ENCODE results near the gene PLSCR2.
A peak's percentile ranks its signal among the peaks of the same experiment; 100 is the strongest.
"Not testable (repeated sequence)": the region's sequence is repeated elsewhere in the genome, so short reads cannot be mapped to it uniquely, and the experiment has no call there.

PLSCR2 gene

GRCh38 chr3:146469150-146470017 is at the start of gene PLSCR2:
PLSCR2 (minus strand) TSS chr3:146469561; CDS start chr3:146459904, 9,657 bp downstream.
- peak; percentile 80 for DNase-seq (ENCODE audit: low spot score)

GRCh38 chr3:146517684-146518435 is 48.5 kb upstream of the PLSCR2 start:
- DNase-seq (ENCODE audit: low spot score) = peak; percentile 36

GRCh38 chr3:146513386-146514051 is 44.2 kb upstream of the PLSCR2 start:
- DNase-seq (ENCODE audit: low spot score) = peak; percentile 38

DNA sequence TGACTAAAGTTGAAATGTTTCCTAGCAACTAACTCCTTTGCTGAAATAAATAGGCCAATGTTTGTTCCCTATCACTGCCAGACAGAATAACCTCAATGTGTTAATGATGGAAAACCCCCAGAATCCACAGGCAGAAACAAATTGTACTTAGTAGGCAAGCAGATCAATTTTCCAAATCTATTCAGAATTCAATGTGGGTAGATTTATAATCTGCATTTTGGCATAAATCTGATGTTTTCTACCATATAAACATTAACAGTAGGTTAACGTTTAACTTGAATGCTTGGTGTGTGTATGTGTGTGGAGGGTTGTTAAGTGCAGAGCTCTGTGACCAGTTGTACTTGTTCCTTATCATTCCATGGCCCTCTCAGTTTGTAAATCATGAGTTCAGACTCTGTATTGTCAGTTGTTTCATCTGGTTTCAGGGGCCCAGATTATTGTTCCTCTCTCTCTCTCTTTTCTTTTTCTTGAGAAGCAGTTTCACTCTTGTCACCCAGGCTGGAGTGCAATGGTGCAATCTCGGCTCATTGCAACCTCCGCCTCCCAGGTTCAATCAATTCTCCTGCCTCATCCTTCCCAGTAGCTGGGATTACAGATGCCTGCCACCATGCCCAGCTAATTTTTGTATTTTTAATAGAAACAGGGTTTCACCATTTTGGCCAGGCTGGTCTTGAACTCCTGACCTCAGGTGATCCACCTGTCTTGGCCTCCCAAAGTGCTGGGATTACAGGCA is 42.2 kb upstream of the PLSCR2 start:
- DNase-seq (ENCODE audit: low spot score) = peak; percentile 76

DNA sequence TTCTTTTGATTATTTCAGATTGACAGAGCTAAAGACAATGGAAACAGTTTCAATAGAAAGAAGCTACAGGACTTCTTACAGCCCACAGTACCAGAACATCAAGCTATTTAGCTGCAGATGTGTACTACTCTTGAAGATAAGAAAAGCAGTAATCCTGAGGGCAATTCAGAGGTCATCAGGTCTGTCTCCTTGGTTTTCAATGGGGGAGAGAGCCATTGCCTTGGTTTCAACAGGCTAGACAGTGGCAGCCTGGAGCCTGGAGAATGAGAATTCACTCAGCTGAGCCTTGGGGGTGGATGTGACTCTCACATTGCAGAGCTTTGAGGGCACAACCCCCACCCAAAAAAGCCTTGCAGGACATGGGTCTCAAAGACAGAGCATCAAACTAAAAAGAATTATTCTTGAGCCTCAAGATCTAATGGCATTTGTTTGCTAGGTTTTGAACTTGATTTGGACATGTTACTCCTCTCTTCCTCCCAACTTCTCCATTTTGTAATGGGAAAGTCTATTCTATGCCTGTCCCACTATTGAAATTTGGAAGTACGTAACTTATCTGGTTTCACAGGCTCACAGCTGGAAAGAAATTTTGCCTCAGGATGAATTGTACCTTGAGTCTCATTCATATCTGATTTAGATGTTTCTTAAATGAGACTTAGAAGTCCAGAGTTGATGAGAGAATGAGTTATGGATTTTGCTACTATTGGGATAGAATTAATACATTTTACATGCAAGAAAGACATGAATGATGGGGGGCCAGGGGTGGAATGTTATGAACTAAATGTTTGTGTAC is 38.2 kb upstream of the PLSCR2 start:
- peak; percentile 53 for DNase-seq (ENCODE audit: low spot score)

DNA sequence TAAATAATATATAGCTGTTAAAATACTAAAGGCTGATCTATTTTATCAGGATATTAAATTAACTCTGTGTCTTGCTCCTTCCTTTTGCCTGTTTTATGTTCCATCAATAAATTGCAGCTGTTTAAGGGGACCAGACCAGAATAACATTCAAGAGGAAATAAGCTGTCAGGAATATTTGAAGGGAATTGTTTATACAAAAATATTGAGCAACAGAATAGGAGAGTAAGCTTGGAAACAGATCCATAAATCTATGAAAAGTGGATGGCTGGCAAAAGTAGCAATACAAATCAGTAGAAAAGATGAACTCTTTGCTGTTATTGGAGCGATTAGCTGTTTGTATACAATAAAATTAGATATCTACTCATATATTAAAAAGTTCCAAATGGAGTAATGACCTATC is 36.2 kb upstream of the PLSCR2 start:
- no peak for DNase-seq (ENCODE audit: low spot score)

- DNase-seq (ENCODE audit: low spot score) = peak; percentile 79
Measured at GRCh38 chr3:146504498-146505197, 35.3 kb upstream of the PLSCR2 start.

DNA sequence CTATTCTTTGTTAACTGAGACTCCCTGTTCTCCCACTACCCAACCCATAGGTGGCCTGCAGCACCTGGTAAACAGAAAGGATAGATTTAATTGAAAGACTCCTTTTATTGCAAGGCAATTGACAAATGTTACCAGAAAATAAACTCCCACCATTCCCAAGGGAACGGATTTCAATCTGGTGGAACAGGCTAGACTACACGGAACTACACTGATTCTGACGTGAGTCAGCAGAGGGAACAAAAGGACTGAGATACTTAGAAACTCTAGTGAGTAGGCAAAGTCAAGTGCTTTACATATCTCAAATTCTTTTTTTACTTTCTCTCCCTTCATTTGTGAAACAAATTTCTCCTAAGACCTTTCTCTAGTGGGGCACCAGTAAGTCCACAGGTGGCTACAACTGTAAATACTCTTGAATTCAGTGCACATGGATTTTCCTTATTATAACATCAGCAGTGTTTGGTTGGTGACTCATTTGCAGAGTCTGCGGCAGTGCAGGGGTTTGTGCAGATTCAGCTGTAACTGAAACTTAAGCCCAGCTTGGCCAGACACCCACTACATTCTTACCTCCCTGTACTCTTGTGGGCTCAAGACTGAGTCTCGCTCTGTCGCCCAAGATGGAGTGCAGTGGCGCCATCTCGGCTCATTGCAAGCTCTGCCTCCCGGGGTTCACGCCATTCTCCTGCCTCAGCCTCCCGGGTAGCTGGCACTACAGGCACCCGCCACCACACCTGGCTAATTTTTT is 34.3 kb upstream of the PLSCR2 start:
- DNase-seq (ENCODE audit: low spot score) = peak; percentile 95

DNA sequence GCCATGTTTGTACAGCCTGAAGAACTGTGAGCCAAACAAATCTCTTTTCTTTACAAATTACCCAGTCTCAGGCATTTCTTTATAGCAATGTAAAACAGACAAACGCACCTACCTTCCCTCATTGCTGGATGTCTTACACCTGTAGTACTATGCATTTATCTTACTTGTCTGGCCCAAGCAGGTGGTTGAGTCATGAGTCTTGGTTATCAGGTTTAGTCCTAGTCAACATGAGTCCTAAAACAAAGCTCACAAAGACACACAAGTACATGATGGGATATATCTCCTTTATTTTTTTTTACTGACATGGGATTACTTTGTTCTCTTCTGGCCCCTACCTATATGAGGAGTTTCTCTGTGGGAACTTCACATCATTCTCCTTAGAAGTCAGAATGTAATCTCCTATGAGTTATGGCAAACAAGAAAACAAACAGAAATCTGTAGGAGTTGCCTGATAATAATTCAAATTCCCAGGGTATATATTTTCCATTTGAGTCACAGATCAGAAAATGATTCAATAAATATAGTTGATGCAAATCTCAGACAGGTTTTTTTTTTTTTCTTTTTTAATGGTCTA is 33.6 kb upstream of the PLSCR2 start:
- peak; percentile 45 for DNase-seq (ENCODE audit: low spot score)

DNA sequence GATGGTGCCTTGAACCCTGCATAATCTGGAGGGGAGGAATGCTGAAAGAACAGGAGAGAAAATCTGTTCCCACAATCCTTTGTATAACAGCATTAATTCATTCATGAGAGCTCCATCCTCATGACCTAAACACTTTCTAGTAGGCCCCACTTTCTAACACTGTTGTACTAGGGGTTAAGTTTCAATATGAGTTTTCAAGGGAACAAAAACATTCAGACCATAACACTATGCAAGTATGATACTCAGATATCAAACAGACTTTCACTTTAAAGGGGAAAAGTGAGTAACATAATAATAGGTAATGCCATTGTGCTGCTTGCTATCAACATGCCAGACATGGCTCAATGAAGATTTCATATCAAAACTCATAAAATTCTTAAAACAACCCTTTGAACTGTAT is 32.4 kb upstream of the PLSCR2 start:
- no peak for DNase-seq (ENCODE audit: low spot score)

GRCh38 chr3:146499701-146500100 is 30.3 kb upstream of the PLSCR2 start:
- no peak for DNase-seq (ENCODE audit: low spot score)

GRCh38 chr3:146498002-146498736 is 28.8 kb upstream of the PLSCR2 start:
- DNase-seq (ENCODE audit: low spot score) = no peak

GRCh38 chr3:146497145-146497843 is 27.9 kb upstream of the PLSCR2 start:
- not testable (repeated sequence) for DNase-seq (ENCODE audit: low spot score)

- DNase-seq (ENCODE audit: low spot score) = no peak
Measured at GRCh38 chr3:146496726-146497125, 27.4 kb upstream of the PLSCR2 start.

- no peak for DNase-seq (ENCODE audit: low spot score)
Measured at GRCh38 chr3:146496251-146496650, 26.9 kb upstream of the PLSCR2 start.

DNA sequence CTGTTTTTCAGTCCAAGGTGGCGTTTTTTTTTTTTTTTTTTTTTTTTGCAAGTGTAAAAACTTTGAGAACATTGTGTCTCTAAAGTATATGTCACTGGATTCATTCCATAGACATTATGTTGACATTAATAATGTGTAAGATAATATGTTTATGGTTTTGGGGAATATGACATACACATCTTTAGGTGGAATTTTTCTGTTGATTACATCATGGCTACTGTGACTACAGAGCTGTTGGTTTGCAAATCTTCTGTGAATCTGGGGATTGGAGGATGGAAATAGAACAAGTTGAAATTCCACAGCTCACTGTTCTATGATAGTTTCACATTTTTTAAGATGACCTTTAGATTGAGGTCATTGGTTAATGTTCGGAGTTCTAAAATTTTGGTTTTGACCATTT is 24.4 kb upstream of the PLSCR2 start:
- no peak for DNase-seq (ENCODE audit: low spot score)

- no peak for DNase-seq (ENCODE audit: low spot score)
Measured at GRCh38 chr3:146493221-146493620, 23.9 kb upstream of the PLSCR2 start.

DNA sequence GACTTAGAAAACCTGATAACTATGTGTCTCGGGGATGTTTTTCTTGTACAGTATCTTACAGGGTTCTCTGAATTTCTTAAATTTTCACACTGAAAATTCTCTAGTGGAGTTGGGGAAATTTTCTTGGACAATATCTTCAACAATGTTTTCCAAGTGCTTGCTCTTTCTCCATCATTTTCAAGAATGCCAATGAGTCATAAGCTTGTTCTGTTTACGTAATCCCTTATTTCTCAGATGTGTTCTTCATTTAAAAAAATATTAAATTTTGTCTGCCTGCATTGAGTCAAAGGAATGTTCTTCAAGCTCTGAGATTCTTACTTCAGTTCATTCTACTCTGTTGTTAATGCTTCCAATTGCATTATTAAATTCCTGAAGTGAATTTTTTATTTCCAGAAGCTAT is 21.9 kb upstream of the PLSCR2 start:
- DNase-seq (ENCODE audit: low spot score) = no peak

Data from kidney tubule cell (primary cell).